HT-29 (cell line): ENCODE data around the gene FFAR1. TPM values are rescaled to one million over a fixed set of nuclear protein-coding genes. Genes with fewer than 3 reads are reported as not detected.

Source experiments
- DNase-seq: peaks from one replicate; pipeline ENCODE4 v3.0.0-alpha.2; 2015; ENCODE audit warnings: low spot score
- total RNA-seq: library from RNA; depleted of rRNA; stranded (reverse); fragments of >200 nt; shearing (Covaris generic); gene quantifications from 2 replicates; pipeline ENCODE4 v1.2.3, GENCODE V29; 2014; rRNA removed

Gene FFAR1
- total RNA-seq, 1 experiment from 2014 or later, result not detected

DNA sequence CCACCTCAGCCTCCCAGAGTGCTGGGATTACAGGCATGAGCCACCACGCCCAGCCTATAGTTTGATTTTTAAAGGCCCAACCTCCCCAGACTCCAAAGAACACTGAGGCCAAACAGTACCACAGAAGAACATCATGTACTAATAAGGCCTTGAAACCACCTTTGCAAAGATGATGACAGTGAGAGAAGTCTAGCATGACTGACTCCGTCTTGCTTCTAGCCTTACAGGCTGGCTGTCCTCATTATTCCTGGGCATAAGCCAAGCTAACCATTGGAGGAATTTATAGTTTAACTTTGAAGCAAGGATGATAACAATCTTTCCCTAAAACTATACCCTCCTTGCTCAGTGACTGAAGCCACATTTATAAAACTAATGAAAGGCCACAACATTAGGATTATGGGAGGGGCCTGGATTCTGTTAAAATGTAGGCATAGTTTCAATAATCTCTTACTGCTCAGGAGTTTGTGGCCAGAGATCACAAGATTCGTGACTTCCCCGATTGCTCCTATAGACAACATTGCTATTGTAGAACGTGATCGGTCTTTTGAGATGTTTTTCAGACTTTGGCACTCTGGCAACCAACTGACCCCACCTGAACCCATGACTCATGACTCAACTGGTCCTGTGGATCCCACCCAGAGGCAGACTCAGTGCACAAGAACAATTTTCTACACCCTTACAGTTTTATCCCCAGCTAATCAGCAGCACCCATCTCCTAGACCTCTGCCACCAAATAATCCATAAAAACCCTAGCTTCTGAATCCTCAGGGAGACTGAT, 40.8 kb downstream of the FFAR1 start:
- DNase-seq, result no peak

DNA sequence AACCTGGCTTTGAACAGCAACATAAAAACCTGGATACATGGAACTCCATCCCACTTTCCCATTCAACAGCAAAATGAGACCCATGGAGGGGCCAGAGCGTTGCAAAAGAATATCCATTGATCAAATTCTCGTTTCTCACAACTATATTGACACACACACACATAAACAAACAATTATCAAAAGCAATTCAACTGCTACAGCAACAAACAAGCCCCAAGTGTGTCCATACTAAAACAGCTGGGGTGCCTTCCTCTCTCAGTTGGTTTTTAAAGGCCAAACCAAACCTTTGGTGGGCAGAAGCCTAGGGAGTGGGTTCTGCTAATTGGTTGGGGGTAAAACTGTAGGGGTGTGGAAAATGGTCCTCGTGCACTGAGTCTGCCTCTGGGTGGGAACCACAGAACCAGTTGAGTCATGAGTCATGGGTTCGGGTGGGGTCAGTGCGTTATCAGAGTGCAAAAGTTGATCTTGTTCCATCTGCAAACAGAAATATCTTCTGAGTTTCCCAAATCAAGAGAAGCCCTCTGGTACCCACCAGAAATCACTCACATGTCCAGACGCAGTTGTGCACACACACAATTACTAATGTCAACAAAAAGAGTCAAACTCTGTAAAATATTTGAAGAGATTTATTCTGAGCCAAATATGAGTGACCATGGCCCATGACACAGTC, 41.6 kb downstream of the FFAR1 start:
- DNase-seq, result no peak

DNA sequence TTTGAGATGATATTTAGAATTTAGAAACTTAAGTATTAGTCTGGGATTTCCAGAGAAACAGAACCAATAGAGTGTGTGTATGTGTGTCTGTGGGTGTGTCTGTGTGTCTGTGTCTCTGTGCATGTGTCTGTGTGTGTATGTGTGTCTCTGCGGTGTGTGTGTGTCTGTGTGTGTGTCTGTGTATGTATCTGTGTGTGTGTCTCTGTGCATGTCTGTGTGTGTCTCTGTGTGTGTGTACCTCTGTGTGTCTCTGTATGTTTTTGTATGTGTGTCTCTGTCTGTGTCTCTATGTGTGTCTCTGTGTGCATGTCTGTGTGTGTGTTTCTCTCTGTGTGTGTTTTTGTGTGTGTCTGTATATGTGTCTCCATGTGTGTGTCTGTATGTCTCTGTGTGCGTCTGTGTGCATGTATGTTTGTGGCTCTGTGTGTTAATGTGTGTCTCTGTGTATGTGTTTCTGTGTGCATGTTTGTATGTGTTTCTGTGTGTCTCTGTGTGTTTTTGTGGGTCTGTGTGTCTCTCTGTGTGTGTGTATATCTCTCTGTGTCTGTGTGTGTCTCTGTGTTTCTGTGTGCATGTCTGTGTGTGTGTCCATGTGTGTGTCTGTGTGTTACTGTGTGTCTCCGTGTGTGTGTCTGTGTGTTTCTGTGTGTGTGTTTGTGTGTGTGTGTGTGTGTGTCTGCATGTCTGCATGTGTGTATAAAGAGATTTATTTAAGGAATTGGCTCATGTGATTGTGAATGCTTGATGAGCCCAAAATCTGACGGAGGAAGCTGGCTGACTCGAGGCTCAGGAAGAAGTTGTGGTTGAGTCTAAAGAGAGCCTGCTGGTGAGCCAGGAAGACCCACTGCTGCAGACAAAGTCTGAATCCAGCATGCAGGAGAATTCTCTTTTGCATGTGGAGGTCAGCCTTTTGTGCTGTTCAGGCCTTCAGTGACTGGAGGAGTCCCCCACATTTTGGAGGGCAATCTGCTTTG, 45.3 kb downstream of the FFAR1 start:
- DNase-seq, result no peak

GRCh38 chr19:35395382-35396199, 47.9 kb downstream of the FFAR1 start:
- no peak for DNase-seq

GRCh38 chr19:35396240-35396885, 48.7 kb downstream of the FFAR1 start:
- no peak for DNase-seq

DNA sequence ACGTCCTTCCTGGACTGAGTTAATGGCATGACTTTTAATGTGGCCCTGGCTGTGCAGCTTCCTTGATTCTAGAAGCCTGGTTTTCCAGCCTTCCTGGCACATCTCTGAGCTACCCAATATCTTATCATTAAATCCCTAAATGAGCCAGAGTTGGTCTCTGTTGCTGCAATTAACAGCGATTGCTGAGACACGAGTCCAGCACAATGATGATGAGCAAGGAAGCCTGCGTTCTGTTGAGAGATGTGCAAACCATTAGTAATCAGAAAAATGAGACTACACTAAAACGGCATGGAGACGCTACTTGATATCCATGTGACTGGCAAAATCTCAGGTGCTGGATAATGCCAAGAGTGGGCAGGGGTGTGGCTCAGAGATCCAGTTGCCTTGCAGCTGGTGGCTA, 49.4 kb downstream of the FFAR1 start:
- no peak for DNase-seq

Other genes starting within 250 kb of the FFAR1 start
- 15.8 and 38.9 TPM in 2 replicates for gene FXYD3, start 232.1 kb upstream of the FFAR1 start, total RNA-seq
- not detected in 2 replicates for gene LGI4, start 212.8 kb upstream of the FFAR1 start, total RNA-seq
- gene FXYD1, start 209.1 kb upstream of the FFAR1 start, total RNA-seq, result not detected in 2 replicates
- not detected in 2 replicates for gene FXYD7, start 204.6 kb upstream of the FFAR1 start, total RNA-seq
- gene FXYD5, start 193.2 kb upstream of the FFAR1 start, total RNA-seq, result 46.4 and 48.2 TPM in 2 replicates
- gene FAM187B, start 119.2 kb upstream of the FFAR1 start, total RNA-seq, result not detected in 2 replicates
- 475 and 478 TPM in 2 replicates for gene LSR, start 98.9 kb upstream of the FFAR1 start, total RNA-seq
- gene USF2, start 78.9 kb upstream of the FFAR1 start, total RNA-seq, result 218 and 226 TPM in 2 replicates
- gene HAMP, start 65.4 kb upstream of the FFAR1 start, total RNA-seq, result 0.05 TPM in 1 of 2 replicates, not detected in the other
- not detected in 2 replicates for gene MAG, start 55.7 kb upstream of the FFAR1 start, total RNA-seq
- 0.28 TPM in 1 of 2 replicates, not detected in the other for gene CD22, start 18.7 kb upstream of the FFAR1 start, total RNA-seq
- gene FFAR3, start 10.6 kb downstream of the FFAR1 start, total RNA-seq, result not detected in 2 replicates
- not detected in 2 replicates for gene GPR42, start 23.2 kb downstream of the FFAR1 start, total RNA-seq
- 0.08 and 0.33 TPM in 2 replicates for gene FFAR2, start 100.4 kb downstream of the FFAR1 start, total RNA-seq
- gene KRTDAP, start 142.6 kb downstream of the FFAR1 start, total RNA-seq, result not detected in 2 replicates
- 7.0 and 8.6 TPM in 2 replicates for gene DMKN, start 165.7 kb downstream of the FFAR1 start, total RNA-seq
- not detected in 2 replicates for gene SBSN, start 180.4 kb downstream of the FFAR1 start, total RNA-seq
- gene GAPDHS, start 185.6 kb downstream of the FFAR1 start, total RNA-seq, result not detected in 2 replicates
- gene TMEM147, start 197.7 kb downstream of the FFAR1 start, total RNA-seq, result 184 and 206 TPM in 2 replicates
- gene ATP4A, start 215.8 kb downstream of the FFAR1 start, total RNA-seq, result 0.13 TPM in 1 of 2 replicates, not detected in the other
- gene PMIS2, start 238.3 kb downstream of the FFAR1 start, total RNA-seq, result not detected in 2 replicates